Mammary epithelial cell (primary cell): Measurements from ENCODE around the gene ABTB1.

Experiments
- EZH2 ChIP-seq: IDR thresholded peaks from 2 replicates; pipeline ENCODE4 v1.6.1; 2012; ENCODE audit warnings: low read length, inconsistent platforms, borderline replicate concordance
- TF ChIP-seq, protein P1 (sequence below), 2 donors: IDR thresholded peaks in 1 of 2; conservative IDR thresholded peaks in 1 of 2; 2 replicates each; pipeline ENCODE4 v1.5.1; 2011 to 2012; ENCODE audit warnings: inconsistent platforms in 2 of 2, low read length in 2 of 2, mild to moderate bottlenecking in 2 of 2, control low read depth in 1 of 2, low read depth in 1 of 2; ENCODE audit not compliant: insufficient read depth in 1 of 2; ENCODE audit errors: extremely low read depth in 1 of 2

- TF ChIP-seq, protein P1, sequence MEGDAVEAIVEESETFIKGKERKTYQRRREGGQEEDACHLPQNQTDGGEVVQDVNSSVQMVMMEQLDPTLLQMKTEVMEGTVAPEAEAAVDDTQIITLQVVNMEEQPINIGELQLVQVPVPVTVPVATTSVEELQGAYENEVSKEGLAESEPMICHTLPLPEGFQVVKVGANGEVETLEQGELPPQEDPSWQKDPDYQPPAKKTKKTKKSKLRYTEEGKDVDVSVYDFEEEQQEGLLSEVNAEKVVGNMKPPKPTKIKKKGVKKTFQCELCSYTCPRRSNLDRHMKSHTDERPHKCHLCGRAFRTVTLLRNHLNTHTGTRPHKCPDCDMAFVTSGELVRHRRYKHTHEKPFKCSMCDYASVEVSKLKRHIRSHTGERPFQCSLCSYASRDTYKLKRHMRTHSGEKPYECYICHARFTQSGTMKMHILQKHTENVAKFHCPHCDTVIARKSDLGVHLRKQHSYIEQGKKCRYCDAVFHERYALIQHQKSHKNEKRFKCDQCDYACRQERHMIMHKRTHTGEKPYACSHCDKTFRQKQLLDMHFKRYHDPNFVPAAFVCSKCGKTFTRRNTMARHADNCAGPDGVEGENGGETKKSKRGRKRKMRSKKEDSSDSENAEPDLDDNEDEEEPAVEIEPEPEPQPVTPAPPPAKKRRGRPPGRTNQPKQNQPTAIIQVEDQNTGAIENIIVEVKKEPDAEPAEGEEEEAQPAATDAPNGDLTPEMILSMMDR (conservative IDR thresholded peaks at IDR 0.05 in 1 of 2, IDR thresholded peaks at IDR 0.05 in 1 of 2; ENCODE audit: extremely low read depth in 1 of 2, insufficient read depth in 1 of 2, low read depth in 1 of 2, low read length in 2 of 2), result no peak
- TF ChIP-seq EZH2, result no peak
Observed at GRCh38 chr3:127662001-127662469, 10.7 kb upstream of the ABTB1 start.
